NCI-H526 (cell line): ENCODE results near the gene BTLA.
A peak's percentile ranks its signal among the peaks of the same experiment; 100 is the strongest.
"Not testable (repeated sequence)": the region's sequence is repeated elsewhere in the genome, so short reads cannot be mapped to it uniquely, and the experiment has no call there.

Experiments
- DNase-seq, 2 experiments: peaks; one replicate each; lab custom pipeline; 2025; lab: John Stamatoyannopoulos, UW

The BTLA gene, protein sequence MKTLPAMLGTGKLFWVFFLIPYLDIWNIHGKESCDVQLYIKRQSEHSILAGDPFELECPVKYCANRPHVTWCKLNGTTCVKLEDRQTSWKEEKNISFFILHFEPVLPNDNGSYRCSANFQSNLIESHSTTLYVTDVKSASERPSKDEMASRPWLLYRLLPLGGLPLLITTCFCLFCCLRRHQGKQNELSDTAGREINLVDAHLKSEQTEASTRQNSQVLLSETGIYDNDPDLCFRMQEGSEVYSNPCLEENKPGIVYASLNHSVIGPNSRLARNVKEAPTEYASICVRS

DNA sequence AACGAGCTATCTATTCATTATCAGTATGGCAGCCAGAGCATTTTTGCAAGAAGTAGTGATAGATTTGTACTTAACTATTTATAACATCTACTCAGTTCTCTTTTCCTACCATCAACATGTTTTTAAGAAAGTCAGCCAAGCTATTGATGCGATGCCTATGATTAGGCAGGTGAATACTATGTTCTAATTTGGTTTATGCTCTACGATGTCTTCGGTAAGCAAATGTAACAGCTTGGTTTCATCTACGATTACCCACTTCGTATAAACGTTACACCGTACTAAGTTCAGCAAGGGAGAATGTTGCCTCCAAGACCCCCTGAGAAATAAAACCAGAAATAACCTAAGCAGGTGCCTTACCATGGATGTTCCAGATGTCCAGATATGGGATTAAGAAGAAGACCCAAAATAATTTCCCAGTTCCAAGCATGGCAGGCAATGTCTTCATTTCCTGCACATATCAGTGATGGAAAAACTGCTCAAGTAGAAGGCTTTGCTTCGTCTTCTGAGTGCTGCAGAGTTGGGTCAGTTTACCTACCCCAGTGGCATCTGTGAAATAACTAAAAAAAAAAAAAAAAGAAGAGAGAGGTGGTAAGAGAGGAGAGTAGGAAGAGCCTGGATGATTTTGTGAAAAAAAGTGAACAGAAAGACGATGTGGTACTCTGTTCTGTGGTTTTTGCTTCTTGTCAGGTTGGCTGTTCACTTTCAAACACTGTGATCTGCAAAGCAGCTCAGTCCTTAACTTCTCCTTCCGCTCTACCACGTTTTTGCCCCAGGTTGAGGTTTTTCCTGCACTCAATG, at the start of gene BTLA:
BTLA (minus strand) TSS at position 559 of the 798 bp plus-strand sequence; CDS start at position 445, 114 bp downstream.
- DNase-seq: no peak

DNA sequence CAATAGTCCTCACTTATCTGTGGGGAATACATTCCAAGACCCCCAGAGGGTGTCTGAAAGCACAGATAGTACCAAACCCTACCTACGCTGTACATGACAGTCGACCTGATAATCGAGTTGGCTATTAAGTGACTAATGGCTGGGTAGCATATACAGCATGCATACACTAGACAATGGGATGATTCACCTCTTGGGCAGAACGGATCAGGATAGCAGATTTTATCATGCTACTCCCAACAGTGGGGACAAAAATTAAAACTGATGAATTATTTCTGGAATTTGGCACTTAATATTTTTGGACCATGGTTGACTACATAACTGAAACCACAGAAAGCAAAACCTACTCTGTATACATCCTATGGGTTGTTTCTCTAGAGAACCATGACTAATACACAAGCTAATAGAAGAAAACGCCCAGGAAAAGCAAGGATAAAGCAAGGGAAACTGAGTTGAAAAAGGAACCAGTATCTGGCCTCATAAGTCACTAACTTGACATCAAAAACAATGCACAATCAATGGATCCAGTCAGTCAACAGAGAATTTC, 47.0 kb upstream of the BTLA start:
- no peak for DNase-seq

DNA sequence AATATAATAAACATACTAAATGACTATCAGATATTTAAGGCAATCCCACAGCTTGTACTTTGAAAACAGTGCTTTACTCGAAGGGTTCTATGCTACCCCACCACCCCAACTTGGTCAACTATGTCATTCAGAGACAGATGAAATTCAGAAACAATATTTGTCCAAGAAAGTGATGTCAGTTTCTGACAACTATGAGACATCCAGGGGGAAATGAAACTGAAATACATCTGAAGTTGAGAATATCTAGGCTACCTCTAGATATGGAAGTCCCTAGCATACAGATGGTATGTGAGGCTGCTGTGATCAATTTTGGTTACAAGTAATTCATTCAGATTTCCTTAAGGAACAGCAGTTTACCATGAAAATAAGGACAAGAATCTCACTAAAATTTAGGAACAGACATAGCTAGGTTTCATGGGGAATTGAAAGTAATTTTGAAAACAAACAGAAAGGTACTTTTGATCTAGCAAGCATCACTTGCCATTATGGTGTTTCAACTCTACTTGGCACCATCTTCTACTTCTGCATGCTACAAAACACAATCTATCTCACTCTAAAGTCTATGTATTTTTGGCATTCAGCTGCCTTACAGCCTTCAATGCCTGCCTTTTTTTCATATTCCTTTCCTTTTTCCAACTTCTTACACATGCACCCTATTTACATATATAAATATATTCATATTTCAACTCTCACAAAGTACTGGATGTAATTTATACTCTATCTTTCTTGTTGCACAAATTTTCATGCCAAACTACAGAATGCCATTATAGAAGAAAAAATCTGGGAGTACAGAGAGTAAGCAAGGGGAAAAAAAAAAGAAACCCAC, 40.8 kb upstream of the BTLA start:
- DNase-seq: no peak

DNA sequence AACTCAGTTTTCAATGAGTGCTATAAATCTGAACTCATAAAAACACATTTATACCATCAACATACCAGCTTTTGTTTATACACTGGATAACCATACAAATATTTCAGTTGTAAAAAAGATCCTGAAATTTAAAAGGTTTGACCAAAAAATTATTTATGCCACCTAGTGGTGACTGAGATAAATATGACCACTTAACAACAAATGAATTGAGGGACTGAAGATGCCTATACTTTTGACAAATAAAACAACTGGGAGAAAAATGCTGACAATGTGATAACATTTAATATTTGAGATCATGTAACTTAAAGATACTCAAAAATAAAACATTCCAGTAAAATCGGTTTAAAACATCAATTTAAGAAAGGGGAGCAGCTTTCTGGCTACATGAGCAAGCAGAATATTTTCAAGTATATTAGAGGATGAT, 32.1 kb upstream of the BTLA start:
- peak in 1 of 2 experiments; percentile 12 for DNase-seq

DNA sequence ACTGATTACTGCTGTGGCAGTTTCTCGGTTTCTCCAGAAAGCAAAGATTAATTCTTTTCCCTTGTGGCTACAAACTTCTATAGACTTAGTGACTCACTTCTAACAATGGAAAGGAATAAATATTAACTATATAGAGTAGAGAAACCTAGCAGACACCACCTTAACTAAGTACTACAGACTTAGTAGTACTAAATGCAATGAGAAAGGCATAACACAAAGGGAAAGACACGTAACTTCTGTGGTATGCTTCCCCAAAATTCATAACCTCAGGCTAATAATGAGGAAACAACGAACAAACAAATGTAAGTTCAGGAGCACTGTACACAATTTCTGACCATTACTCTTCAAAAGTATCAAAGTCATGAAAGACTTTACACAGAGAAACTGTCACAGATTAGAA, 31.3 kb upstream of the BTLA start:
- DNase-seq: no peak

DNA sequence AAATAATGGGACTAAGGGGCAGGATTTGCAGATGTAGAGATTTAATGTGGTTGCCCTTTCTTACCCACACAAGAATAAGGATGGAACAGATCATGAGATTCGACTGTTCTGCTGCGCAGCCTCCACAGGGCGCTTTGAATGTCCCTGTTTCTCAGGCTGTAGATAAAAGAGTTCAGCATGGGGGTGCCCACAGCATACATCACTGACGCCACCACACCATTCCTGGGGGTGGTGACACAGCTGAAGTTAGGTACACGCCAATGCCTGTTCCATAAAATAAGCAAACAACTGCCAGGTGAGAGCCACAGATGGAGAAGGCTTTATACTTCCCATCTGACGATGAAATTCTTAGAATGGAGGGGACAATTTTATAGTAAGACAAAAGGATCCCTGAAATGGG, 24.9 kb upstream of the BTLA start:
- not testable (repeated sequence) for DNase-seq

DNA sequence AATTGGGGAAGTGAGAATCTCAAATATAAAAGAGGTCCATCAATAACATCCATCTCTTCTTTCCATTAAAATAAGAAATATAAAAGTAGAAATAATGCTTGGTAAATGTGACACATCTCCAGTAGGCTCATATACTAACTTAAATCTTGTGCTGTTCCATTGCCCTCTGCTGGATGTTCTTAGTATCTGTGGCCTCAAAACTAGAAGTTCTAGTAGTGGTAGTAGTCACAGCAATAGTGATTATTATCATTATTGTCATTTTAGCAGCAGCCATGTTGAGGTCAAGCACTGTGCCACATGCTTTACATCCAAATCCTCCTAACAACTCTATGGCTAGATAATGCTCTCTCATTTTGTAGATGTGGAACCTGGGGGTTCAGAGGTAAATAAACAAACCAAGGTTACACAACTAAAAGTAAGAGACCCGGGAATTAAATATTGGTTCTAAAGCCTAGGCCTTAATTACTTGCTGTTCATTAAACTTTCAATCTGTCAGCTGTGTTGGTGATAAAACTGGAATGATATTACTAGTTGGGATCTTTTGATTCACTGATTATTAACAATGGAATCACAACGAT, 20.2 kb upstream of the BTLA start:
- peak; percentile 5 to 41 for DNase-seq

DNA sequence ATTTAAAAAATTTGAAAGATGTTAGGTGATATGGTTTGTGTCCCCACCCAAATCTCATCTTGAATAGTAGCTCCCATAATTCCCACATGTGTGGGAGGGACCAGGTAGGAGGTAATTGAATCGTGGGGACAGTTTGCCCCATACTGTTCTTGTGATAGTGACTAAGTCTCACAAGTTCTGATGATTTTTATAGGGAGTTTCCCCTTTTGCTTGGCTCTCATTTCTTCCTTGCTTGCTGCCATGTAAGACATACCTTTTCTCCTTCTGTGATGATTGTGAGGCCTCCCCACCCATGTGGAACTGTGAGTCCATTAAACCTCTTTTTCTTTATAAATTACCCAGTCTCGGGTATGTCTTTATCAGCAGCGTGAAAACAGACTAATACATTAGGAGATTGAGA, 19.7 kb upstream of the BTLA start:
- not testable (repeated sequence) for DNase-seq

DNA sequence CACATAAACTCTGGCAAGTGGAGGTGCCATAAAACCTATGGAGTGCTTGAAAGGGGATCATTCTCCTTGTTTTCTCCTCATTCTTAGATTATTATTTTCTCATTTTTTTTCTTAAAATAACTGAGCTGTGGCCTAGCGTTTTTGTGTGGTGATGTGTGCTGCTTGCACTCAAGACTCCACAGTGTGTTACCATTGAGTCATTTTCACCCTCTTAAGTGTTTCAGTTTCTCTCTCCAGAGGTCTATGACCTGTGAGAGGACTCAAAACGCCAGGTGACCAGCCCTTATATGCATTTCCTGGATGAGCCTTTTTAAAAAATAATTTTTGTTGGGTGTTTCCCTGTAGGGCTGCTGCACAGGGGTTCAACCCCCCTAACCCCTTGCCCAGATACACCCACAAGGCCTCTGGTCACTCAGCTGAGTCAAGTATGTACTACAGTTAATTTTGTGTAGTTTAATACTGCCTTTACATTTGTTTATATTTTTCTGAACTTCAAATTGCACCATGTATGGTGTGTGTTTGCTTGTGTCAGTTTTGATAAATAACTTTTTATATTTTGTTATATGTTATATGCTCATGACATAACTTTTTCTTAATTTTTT, 15.4 kb upstream of the BTLA start:
- DNase-seq: no peak

DNA sequence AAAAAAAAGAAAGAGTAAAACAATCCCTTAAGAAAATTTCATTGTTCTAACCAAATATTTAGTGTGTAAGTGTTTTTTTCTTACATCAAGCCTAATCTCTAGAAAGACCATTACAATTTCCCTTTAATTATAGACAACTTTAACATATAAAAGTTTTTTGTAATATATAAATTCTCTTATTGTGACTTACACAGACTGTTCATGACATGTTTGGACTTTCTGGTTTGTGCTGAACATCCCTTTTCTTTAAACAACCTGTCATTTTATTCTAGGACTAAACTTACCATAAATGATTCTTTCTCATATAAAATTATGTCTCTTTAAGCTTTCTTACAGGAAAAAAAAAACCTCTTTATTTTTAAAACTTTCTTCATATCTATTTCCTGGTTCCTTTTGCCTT, 13.0 kb upstream of the BTLA start:
- DNase-seq: no peak

DNA sequence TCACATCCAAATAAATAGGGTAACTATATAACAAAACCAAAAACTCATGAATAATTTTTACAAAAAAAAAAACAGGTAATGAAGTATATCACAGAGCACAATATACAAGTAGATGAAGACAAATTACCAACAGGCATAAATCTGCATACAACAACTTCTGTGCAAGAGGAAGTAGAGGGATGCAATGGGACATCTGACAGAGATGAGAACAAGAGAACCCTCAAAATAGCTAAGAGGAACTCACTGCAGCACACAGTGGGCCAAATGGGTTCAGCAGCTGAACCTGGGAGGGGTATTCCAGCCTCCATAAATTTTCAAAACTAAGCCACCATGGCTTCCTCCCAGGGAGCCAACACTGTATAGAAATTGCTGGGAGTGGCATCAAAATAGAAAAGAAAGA, 9.6 kb upstream of the BTLA start:
- no peak for DNase-seq

DNA sequence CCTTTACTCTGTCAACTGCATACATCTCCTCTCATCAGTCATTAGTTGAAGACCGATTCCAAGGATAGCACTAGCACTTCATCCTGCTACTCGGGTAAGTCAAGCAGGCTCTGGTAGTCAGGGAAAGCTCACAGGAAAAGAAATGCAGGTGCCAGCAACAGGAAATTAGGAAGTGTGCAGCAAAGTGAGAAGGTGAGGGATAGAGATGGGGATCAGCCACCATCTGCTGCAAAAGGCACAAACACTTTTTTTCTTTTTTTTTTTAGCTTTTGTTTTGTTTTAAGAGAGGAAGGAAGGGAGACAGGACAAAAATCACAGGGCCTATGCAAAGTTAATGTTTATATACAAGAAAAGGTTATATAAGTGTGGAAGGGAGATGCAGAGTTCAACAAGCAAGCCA, 9.0 kb upstream of the BTLA start:
- DNase-seq: no peak

DNA sequence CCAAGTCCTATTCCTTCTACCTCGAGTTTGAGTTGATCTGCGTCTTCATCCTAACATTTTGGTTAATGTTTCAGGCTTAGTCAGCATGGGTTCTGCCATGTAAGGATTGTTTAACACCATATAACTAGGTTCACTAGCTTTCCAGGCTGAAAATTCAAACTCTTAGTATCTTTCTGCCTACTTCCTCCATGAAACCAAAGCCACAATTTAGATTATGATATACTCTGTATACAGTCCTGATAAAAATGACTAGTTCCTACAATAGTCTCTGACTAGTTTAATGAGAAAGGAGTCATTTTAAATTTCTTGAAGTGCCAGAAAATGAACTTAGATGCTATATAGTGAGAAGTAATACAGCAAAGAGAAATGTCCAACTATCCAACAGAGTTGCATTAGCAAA, 6.6 kb upstream of the BTLA start:
- DNase-seq: no peak

DNA sequence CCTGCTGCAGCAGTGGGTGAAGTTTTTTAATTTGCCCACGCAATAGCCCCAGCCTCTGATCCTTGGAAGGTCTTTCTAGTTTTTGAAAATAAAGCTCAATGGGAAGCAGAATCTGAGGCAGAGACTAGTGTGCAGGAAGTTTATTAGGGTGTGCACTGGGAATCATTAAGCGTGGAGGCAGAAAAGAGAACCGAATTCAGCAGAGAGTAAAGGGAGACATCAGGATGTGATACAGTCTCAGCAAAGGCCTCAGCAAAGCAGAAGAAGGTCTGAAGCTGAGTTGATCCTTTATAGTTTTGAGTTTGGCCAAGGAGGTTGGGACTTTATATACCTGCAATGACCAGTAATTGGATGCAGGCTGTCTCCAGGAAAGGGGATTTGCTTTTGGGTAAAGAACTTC, 4.9 kb upstream of the BTLA start:
- no peak for DNase-seq

DNA sequence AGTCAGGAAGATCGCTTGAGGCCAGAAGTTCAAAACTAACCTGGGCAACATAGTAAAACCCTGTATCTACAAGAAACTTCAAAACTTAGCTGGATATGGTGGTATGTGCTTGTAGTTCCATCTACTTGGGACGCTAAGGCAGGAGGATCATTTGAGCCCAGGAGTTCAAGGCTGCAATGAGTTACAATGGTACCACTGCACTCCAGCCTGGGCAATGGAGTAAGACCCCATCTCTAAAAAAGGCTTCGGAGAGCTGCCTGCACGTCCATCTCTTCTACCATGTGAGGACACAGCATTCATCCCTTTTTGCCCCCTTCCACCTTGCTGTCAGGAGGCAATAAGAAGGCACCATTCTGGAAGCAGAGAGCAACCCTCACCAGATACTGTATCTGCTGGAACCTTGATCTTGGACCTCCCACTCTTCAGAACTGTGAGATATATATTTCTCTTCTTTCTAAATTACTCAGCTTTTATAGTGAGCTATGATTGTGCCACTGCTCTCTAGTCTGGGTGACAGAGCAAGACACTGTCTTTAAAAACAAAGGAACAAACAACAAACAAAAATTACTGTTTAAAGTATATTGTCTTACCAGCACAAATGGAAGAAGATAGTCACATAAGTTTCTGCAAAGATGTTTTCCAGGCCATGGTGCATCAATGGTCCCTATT, 4.2 kb upstream of the BTLA start:
- DNase-seq: no peak

DNA sequence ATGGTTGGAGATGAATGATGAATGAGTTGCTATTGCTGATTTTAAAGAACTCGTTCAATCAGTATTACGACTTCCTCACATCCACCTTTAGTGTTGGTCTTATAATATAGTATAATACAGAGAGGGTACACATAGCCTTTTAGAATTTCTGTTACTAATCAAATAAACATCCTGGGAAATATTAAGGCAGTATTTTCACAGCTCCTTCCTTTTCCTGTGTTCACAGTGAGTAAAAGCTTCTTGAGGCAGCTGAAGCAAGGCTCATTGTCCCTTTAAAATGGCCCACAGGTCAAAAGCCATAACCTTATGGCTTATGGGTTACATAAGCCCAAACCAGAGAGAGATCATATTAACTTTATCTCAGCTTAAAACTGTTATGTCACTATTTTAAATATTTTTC, 1.3 kb upstream of the BTLA start:
- no peak for DNase-seq

DNA sequence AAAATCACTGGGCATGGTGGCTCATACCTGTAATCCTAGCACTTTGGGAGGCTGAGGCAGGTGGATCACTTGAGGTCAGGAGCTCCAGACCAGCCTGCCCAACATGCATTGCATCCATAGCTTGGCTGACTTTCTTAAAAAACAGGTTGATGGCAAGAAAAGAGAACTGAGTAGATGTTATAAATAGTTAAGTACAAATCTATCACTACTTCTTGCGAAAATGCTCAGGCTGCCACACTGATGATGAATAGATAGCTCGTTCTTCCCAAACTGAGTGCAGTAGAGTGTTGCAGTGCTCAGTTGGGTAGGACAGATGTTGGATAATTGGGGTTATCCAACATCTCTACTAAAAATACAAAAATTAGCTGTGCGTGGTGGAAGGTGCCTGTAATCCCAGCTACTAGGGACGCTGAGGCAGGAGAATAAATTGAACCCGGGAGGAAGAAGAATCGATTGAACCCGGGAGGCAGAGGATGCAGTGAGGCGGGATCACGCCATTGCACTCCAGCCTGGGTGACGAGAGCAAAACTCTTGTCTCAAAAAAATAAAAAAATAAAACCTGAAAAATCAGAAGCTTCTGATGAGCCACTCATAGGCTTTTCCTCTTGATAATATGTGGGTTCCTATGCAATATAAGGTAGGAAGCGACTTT, 1.2 kb downstream of the BTLA start:
- DNase-seq: no peak

DNA sequence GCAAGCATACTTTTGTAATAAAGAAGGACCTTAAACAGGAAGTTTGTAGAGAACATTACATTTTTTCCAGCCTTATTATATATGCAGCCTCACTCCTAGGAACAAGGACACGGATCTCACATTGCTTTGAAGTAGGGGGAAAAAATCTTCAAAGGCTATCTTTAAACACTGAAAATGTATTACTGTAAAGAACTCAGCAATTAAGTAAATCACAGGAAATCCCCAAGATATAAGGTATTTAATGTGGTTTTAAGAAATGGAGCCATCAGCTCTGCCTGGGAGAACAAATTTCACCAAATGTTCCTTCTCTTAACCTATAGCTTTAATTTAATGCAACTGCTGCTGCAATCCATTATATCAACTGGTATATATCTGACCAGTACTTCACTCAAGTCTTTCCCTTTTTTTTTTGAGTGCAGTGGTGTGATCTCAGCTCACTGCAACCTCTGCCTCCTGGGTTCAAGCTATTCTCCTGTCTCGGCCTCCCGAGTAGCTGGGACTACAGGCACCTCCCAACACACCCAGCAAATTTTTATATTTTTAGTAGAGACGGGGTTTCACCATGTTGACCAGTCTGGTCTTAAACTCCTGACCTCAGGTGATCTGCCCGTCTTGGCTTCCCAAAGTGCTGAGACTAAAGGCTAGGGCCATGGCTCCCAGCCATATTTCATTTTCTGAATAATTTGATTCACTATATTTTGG, 2.8 kb downstream of the BTLA start:
- no peak for DNase-seq

DNA sequence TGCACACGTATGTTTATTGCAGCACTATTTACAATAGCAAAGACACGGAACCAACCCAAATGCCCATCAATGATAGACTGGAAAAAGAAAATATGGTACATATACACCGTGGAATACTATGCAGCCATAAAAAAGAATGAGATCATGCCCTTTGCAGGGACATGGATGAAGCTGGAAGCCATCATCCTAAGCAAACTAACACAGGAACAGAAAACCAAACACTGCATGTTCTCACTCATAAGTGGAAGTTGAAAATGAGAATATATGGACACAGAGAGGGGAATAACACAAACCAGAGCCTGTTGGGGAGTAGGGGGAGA, 4.9 kb downstream of the BTLA start:
- DNase-seq: not testable (repeated sequence)

DNA sequence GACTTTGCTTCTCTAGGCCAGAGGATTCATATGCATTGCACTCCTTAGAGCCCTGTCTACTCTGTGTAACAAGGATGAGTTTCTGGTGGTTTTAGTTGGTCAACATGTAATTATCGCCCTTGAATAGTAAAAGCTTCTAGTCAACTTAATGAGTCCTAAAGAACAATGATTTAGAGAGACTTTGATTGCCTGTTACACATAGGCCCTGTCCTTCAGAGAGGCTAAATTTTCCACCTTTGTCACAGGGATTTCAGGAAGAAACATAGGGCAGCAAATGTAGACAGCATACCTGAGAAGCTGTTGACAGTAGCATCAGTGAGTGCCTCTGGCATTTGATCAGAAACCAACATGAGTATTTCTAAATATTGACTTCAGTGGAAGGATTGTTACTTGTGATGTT, 7.1 kb downstream of the BTLA start:
- no peak for DNase-seq
